BLaER1 treated with 17β-estradiol and CSF1 and Interleukin-3, amounts not matched to agents 10 nM and 100 nM (cell line): ENCODE data around the gene RERE.

ENCODE experiments used
- H3K27ac ChIP-seq, 11 experiments: shearing (Covaris generic); formaldehyde crosslinking; 2 replicates each; pipeline ENCODE4 v1.8.1; 2022
- H3K27me3 ChIP-seq, 11 experiments: shearing (Covaris generic); formaldehyde crosslinking; 2 replicates each; pipeline ENCODE4 v1.8.1; 2022
- H3K36me3 ChIP-seq, 11 experiments: shearing (Covaris generic); formaldehyde crosslinking; 2 replicates each; pipeline ENCODE4 v1.8.1; 2022
- H3K4me1 ChIP-seq, 10 experiments: shearing (Covaris generic); formaldehyde crosslinking; 2 replicates each; pipeline ENCODE4 v1.8.1; 2022
- H3K4me2 ChIP-seq, 11 experiments: shearing (Covaris generic); formaldehyde crosslinking; 2 replicates each; pipeline ENCODE4 v1.8.1; 2022
- H3K4me3 ChIP-seq, 10 experiments: shearing (Covaris generic); formaldehyde crosslinking; 2 replicates each; pipeline ENCODE4 v1.8.1; 2022
- H3K9ac ChIP-seq, 11 experiments: shearing (Covaris generic); formaldehyde crosslinking; 2 replicates each; pipeline ENCODE4 v1.8.1; 2022
- H3K9me3 ChIP-seq, 11 experiments: shearing (Covaris generic); formaldehyde crosslinking; replicated peaks in 1 of 11; 2 replicates each; pipeline ENCODE4 v1.8.1; 2022
- H4K20me1 ChIP-seq, 11 experiments: shearing (Covaris generic); formaldehyde crosslinking; 2 replicates each; pipeline ENCODE4 v1.8.1; 2022
- Cebpa-rat ChIP-seq, 11 experiments: shearing (Covaris generic); IDR thresholded peaks; 2 replicates each; pipeline ENCODE4 v1.8.1; 2022

Gene RERE

GRCh38 chr1:8357329-8358101 lies 459.9 kb downstream of the RERE start:
- no peak overlapping the region for H3K27ac ChIP-seq
- no peak overlapping the region for H3K4me3 ChIP-seq
- no peak overlapping the region for H3K9ac ChIP-seq
- H3K9me3 ChIP-seq, result no peaks in the 10 kb centered on the region
- no peak overlapping the region for H3K4me2 ChIP-seq
- H3K36me3 ChIP-seq, result peaks cover 90 to 98% (median 95%) of the 10 kb centered on the region in 11 experiments
- no peaks in the 10 kb centered on the region for H3K27me3 ChIP-seq
- no peak for TF ChIP-seq Cebpa-rat (IDR thresholded peaks at IDR 0.05)
- H3K4me1 ChIP-seq, result peaks cover 0 to 3% (median 0%) of the 10 kb centered on the region in 10 experiments; a peak in 2 of 20 replicates
- peaks cover 56 to 97% (median 86%) of the 10 kb centered on the region in 11 experiments; a peak in 21 of 22 replicates for H4K20me1 ChIP-seq

DNA sequence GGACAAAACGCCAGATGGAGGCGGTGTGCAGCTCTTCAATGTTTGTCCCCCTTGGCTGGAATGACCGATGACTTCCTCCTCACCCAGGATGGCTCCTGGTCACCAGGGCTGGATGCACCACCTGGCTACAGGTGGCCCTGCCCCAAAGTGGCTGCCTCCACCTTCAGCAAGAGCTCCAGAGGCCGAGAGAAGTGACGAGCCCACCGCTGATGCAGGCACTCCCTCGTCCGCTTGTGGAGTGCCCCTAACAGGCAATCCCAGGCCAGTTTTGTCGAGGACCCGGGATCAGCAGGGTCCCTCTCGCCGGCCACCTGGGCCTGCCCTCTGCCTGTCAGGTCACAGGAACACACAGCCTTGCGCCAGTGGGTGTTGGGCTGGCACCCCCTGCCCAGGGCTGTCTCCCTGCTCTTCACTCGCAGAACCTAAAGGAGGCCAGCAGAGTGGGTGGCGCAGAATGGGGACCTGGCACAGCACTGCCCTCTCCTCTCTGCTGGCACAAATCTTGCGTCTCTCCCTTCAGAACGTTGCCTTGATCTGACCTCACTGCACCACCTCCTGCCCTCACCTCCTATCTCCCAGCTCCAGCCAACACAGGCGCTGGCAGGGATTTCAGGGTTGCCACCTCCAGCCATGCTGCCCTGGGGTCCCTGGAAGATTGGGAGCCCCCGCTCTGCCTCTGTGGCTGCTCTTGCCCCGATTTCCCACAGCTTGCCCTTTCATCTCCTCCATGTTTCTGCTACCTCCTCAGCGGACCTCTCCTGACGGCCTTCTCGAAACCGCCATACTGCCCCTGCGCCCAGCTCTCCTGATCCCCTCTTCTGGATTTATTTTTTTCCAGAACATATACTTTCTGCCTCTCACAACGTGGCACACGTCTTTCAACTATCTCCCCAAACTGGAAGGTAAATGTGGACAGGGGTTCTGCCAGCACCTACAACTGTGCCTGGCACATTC lies 460.9 kb downstream of the RERE start:
- Histone ChIP-seq H3K4me2 (no peak overlapping the region), H3K4me1 (peaks cover 0 to 3% (median 0%) of the 10 kb centered on the region in 10 experiments; a peak in 2 of 20 replicates), H3K9me3 (no peaks in the 10 kb centered on the region), H3K4me3 (no peak overlapping the region), H3K27ac (no peak overlapping the region), H3K27me3 (no peaks in the 10 kb centered on the region), H3K9ac (no peak overlapping the region), H4K20me1 (peaks cover 52 to 97% (median 84%) of the 10 kb centered on the region in 11 experiments; a peak in 21 of 22 replicates), H3K36me3 (peaks cover 86 to 95% (median 90%) of the 10 kb centered on the region in 11 experiments)
- TF ChIP-seq Cebpa-rat (IDR thresholded peaks at IDR 0.05), result no peak

DNA sequence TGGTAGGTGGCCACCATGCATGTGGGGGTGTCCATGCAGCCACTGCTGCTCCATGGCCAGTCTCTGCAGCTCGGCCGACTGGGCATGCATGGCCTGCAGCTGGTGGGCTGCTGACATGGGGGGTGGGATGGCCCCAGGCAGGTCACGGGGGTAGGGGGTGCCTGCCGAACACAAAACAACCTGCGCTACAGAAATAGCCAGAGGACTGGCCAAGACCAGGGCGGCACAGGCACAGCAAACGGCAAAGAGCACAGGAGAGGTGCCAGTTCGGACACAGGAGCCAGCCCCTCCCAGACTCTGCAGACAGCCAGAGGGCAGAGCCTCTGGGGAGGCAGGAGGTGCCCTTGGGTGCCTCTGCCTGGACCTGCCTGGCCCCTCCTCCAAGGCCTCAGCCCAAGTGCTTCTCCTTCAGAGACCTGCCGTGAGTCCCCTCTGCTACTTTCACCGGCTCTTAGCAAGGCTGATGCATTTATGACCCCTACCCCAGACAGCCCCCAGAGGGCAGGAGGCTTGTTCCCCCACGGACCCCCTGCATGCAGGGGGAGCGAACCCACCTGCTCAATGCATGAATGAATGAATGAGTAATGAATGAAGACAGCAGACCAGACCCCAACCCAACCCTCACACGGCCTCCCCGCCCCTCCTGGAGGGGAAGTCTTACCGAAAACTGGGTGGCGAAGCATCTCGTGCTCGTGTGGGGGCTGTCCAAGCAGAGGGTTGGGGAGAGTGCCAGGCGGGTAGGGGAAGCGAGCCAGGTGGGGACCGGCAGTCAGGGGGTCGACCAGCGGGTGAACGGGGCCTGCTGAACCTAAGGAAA lies 461.8 kb downstream of the RERE start:
- Histone ChIP-seq H3K9me3 (no peaks in the 10 kb centered on the region), H3K4me1 (peaks cover 0 to 3% (median 0%) of the 10 kb centered on the region in 10 experiments; a peak in 2 of 20 replicates), H3K9ac (no peak overlapping the region), H3K27ac (no peak overlapping the region), H3K36me3 (peaks cover 78 to 86% (median 81%) of the 10 kb centered on the region in 11 experiments), H3K4me3 (no peak overlapping the region), H3K4me2 (no peak overlapping the region), H3K27me3 (no peaks in the 10 kb centered on the region), H4K20me1 (peaks cover 50 to 97% (median 86%) of the 10 kb centered on the region in 11 experiments; a peak in 21 of 22 replicates)
- no peak for TF ChIP-seq Cebpa-rat (IDR thresholded peaks at IDR 0.05)

- Histone ChIP-seq H4K20me1 (peaks cover 50 to 99% (median 90%) of the 10 kb centered on the region in 11 experiments; a peak in 21 of 22 replicates), H3K36me3 (peaks cover 67 to 74% (median 71%) of the 10 kb centered on the region in 11 experiments), H3K27me3 (no peaks in the 10 kb centered on the region), H3K27ac (no peak overlapping the region), H3K4me2 (no peak overlapping the region), H3K4me1 (peaks cover 0 to 3% (median 0%) of the 10 kb centered on the region in 10 experiments; a peak in 2 of 20 replicates), H3K4me3 (no peak overlapping the region), H3K9ac (no peak overlapping the region), H3K9me3 (no peaks in the 10 kb centered on the region)
- no peak for TF ChIP-seq Cebpa-rat (IDR thresholded peaks at IDR 0.05)
These were observed 463.4 kb downstream of the RERE start for GRCh38 chr1:8354038-8354437.

- peaks cover 58 to 65% (median 62%) of the 10 kb centered on the region in 11 experiments for H3K36me3 ChIP-seq
- H4K20me1 ChIP-seq, result peaks cover 44 to 98% (median 89%) of the 10 kb centered on the region in 11 experiments; a peak in 21 of 22 replicates
- no peak overlapping the region for H3K27ac ChIP-seq
- no peaks in the 10 kb centered on the region for H3K9me3 ChIP-seq
- H3K9ac ChIP-seq, result no peak overlapping the region
- TF ChIP-seq Cebpa-rat (IDR thresholded peaks at IDR 0.05), result no peak
- no peak overlapping the region for H3K4me3 ChIP-seq
- H3K4me2 ChIP-seq, result no peak overlapping the region
- peaks cover 0 to 7% (median 0%) of the 10 kb centered on the region in 11 experiments; a peak in 4 of 22 replicates for H3K27me3 ChIP-seq
- peaks cover 2 to 11% (median 8%) of the 10 kb centered on the region in 10 experiments; a peak in 19 of 20 replicates for H3K4me1 ChIP-seq
These were observed 464.3 kb downstream of the RERE start for GRCh38 chr1:8352886-8353785.

DNA sequence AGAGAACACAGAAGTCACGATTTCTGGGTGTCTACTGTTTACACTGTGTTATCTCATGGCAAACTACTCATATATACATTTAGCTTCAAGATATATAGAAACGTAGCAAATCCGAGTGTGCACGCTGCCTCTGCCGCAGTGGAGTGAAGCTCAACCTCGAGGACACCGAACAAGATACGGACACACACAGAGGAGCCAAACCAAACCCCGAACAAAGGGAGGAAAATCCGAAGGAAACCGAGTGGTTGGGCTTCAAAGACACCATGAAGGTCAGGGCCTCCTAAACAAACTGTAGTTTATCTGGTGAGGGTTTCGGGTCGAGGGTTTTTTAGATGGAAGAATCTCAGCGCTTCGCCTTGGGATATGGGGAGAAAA lies 465.0 kb downstream of the RERE start:
- Histone ChIP-seq H3K36me3 (peaks cover 51 to 59% (median 55%) of the 10 kb centered on the region in 11 experiments), H3K27me3 (peaks cover 0 to 14% (median 0%) of the 10 kb centered on the region in 11 experiments; a peak in 4 of 22 replicates), H3K4me3 (no peak overlapping the region), H3K9me3 (no peaks in the 10 kb centered on the region), H3K4me1 (peaks cover 9 to 17% (median 14%) of the 10 kb centered on the region in 10 experiments), H3K4me2 (no peak overlapping the region), H4K20me1 (peaks cover 37 to 98% (median 87%) of the 10 kb centered on the region in 11 experiments; a peak in 21 of 22 replicates), H3K27ac (no peak overlapping the region), H3K9ac (no peak overlapping the region)
- no peak for TF ChIP-seq Cebpa-rat (IDR thresholded peaks at IDR 0.05)

- H3K27ac ChIP-seq, result no peak overlapping the region
- TF ChIP-seq Cebpa-rat (IDR thresholded peaks at IDR 0.05), result no peak
- H3K27me3 ChIP-seq, result peaks cover 0 to 14% (median 0%) of the 10 kb centered on the region in 11 experiments; a peak in 4 of 22 replicates
- no peak overlapping the region for H3K4me2 ChIP-seq
- H3K4me1 ChIP-seq, result peaks cover 9 to 18% (median 16%) of the 10 kb centered on the region in 10 experiments
- no peak overlapping the region for H3K9ac ChIP-seq
- no peak overlapping the region for H3K4me3 ChIP-seq
- H4K20me1 ChIP-seq, result peaks cover 32 to 92% (median 82%) of the 10 kb centered on the region in 11 experiments; a peak in 21 of 22 replicates
- H3K9me3 ChIP-seq, result no peaks in the 10 kb centered on the region
- H3K36me3 ChIP-seq, result peaks cover 45 to 53% (median 49%) of the 10 kb centered on the region in 11 experiments
These were observed 465.6 kb downstream of the RERE start for GRCh38 chr1:8351693-8352470.
